Body of pancreas (tissue), 4 donors: ENCODE data around the gene STIL.

Experiments used
- POLR2A ChIP-seq, 3 donors: fragments of 450-650 bp; IDR thresholded peaks; one replicate each; pipeline ENCODE4 v1.6.1; 2016; ENCODE audit warnings: antibody characterized with exemption in 3 of 3, mild to moderate bottlenecking in 2 of 3
- TF ChIP-seq, protein P1 (sequence below), 7 experiments: fragments of 450-650 bp in 4 of 7; fragments of 200-600 bp in 3 of 7; sonication (generic) in 3 of 7; IDR thresholded peaks; one replicate each; pipeline ENCODE4 v1.5.1; 2016 to 2019; ENCODE audit warnings: antibody characterized with exemption in 7 of 7

DNA sequence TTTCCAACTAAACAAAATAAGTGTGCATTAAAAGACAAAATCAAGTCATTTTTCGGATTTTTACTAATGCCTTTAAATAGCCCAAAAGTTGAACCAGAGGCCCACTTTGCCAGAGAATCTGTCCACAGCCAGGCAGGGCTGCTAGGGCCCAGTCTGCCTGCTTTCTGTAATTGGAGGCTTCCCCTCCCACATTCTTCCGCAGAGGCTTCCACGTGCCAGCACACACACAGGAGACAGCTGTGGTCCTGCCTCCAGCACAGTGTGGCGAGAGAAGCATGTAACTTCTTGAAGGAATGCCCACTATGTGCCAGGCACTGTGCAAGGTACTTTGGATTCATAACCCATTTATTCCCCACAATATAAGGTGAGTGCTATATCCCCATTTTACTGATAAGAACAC, 112.8 kb downstream of the STIL start:
- TF ChIP-seq POLR2A (IDR thresholded peaks at IDR 0.05), result no peak
- TF ChIP-seq, protein P1, sequence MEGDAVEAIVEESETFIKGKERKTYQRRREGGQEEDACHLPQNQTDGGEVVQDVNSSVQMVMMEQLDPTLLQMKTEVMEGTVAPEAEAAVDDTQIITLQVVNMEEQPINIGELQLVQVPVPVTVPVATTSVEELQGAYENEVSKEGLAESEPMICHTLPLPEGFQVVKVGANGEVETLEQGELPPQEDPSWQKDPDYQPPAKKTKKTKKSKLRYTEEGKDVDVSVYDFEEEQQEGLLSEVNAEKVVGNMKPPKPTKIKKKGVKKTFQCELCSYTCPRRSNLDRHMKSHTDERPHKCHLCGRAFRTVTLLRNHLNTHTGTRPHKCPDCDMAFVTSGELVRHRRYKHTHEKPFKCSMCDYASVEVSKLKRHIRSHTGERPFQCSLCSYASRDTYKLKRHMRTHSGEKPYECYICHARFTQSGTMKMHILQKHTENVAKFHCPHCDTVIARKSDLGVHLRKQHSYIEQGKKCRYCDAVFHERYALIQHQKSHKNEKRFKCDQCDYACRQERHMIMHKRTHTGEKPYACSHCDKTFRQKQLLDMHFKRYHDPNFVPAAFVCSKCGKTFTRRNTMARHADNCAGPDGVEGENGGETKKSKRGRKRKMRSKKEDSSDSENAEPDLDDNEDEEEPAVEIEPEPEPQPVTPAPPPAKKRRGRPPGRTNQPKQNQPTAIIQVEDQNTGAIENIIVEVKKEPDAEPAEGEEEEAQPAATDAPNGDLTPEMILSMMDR (IDR thresholded peaks at IDR 0.05), result no peak
